OCI-LY3 (cell line): ENCODE results near the gene ZNF776.

ENCODE experiments used
- H2AFZ ChIP-seq: fragments of 200-600, 300-600 bp; shearing (Covaris generic); 2 replicates; pipeline ENCODE4 v1.6.0; 2014; ENCODE audit warnings: antibody characterized with exemption, low read depth, low read length
- H3K27ac ChIP-seq: fragments of 200-600, 300-600 bp; sonication (generic); 2 replicates; pipeline ENCODE4 v1.5.1; 2014; ENCODE audit warnings: mild to moderate bottlenecking, low read length, moderate library complexity, mixed read lengths
- H3K27me3 ChIP-seq: fragments of 200-600, 300-600 bp; sonication (generic); 2 replicates; pipeline ENCODE4 v1.6.1; 2014; ENCODE audit warnings: low read depth, low read length, mixed read lengths
- H3K36me3 ChIP-seq: fragments of 200-600, 300-600 bp; sonication (generic); replicated peaks from 2 replicates; pipeline ENCODE3; 2014; ENCODE audit warnings: low read depth, low read length, mixed read lengths
- H3K4me1 ChIP-seq: fragments of 300-600, 200-600 bp; sonication (generic); 2 replicates; pipeline ENCODE4 v1.6.1; 2014; ENCODE audit warnings: low read length, mixed read lengths
- H3K4me2 ChIP-seq: fragments of 200-600, 300-600 bp; sonication (generic); 2 replicates; pipeline ENCODE4 v1.6.1; 2014; ENCODE audit warnings: low read length, mixed read lengths
- H3K4me3 ChIP-seq: fragments of 300-600, 200-600 bp; sonication (generic); 2 replicates; pipeline ENCODE4 v1.5.1; 2014; ENCODE audit warnings: antibody characterized with exemption, mild to moderate bottlenecking, low read length, moderate library complexity
- H3K79me2 ChIP-seq: fragments of 300-600, 200-600 bp; shearing (Covaris generic); 2 replicates; pipeline ENCODE4 v1.6.1; 2014; ENCODE audit warnings: mild to moderate bottlenecking, low read length, mixed read lengths
- H3K9ac ChIP-seq: fragments of 300-600, 200-600 bp; shearing (Covaris generic); 2 replicates; pipeline ENCODE4 v1.6.0; 2014; ENCODE audit warnings: mild to moderate bottlenecking, low read length, moderate library complexity
- H3K9me3 ChIP-seq: fragments of 200-600, 300-600 bp; shearing (Covaris generic); 2 replicates; pipeline ENCODE4 v1.6.1; 2014; ENCODE audit warnings: low read length, mixed read lengths; ENCODE audit not compliant: insufficient read depth
- H4K20me1 ChIP-seq: fragments of 200-600, 300-600 bp; sonication (generic); 2 replicates; pipeline ENCODE4 v1.6.1; 2016; ENCODE audit warnings: low read length, mixed read lengths; ENCODE audit not compliant: insufficient read depth
- CTCF ChIP-seq: fragments of 200-600, 300-600 bp; sonication (generic); IDR thresholded peaks from 2 replicates; pipeline ENCODE4 v1.5.1; 2014; ENCODE audit warnings: antibody characterized with exemption, low read length, low read depth
- EZH2phosphoT487 ChIP-seq: fragments of 200-600 bp; shearing (Covaris generic); IDR thresholded peaks from 2 replicates; pipeline ENCODE4 v1.6.1; 2018; ENCODE audit warnings: antibody characterized with exemption, mixed run types, low read depth

Gene ZNF776

GRCh38 chr19:57746580-57747471 lies at the start of gene ZNF776:
ZNF776 (plus strand) TSS chr19:57746815; CDS start chr19:57747059, 244 bp downstream.
- Histone ChIP-seq H3K27ac (peak within 1 kb of the TSS; percentile 47), H3K27me3 (no peaks in the 10 kb centered on the region), H2AFZ (peak within 1 kb of the TSS; percentile 93)

GRCh38 chr19:57701625-57702024 lies 45.0 kb upstream of the ZNF776 start:
- no peak for TF ChIP-seq CTCF
- TF ChIP-seq EZH2phosphoT487 = no peak
- Histone ChIP-seq H3K9ac (no peak overlapping the region), H3K9me3 (no peaks in the 10 kb centered on the region), H3K36me3 (peaks cover 58% of the 10 kb centered on the region), H3K4me2 (no peak overlapping the region), H4K20me1 (no peaks in the 10 kb centered on the region), H3K27me3 (no peaks in the 10 kb centered on the region), H3K79me2 (peaks cover 30% of the 10 kb centered on the region), H3K4me3 (no peak overlapping the region), H3K4me1 (no peaks in the 10 kb centered on the region), H3K27ac (no peak overlapping the region), H2AFZ (no peak overlapping the region)

More at GRCh38 chr19:57746580-57747471, at the start of gene ZNF776:
- peaks cover 46% of the 10 kb centered on the region for H3K79me2 ChIP-seq
- peaks cover 14% of the 10 kb centered on the region for H4K20me1 ChIP-seq
- peaks cover 31% of the 10 kb centered on the region for H3K36me3 ChIP-seq
- peaks cover 17% of the 10 kb centered on the region for H3K4me1 ChIP-seq
- peak within 1 kb of the TSS; percentile 97 for H3K4me2 ChIP-seq
- no peaks in the 10 kb centered on the region for H3K9me3 ChIP-seq
- TF ChIP-seq EZH2phosphoT487 (no peak), CTCF (no peak)
- peak within 1 kb of the TSS; percentile 83 for H3K9ac ChIP-seq
- H3K4me3 ChIP-seq = peak within 1 kb of the TSS; percentile 81

- no peak overlapping the region for H3K9ac ChIP-seq
Observed at GRCh38 chr19:57706346-57706745, 40.3 kb upstream of the ZNF776 start.

GRCh38 chr19:57708641-57709361 lies 37.8 kb upstream of the ZNF776 start, which contains the start of gene ZNF154:
ZNF154 (minus strand) TSS chr19:57709204; CDS start chr19:57708971, 233 bp downstream.
- no peaks in the 10 kb centered on the region for H4K20me1 ChIP-seq
- peak within 1 kb of the TSS; percentile 55 for H2AFZ ChIP-seq
- peak within 1 kb of the TSS; percentile 21 for H3K27ac ChIP-seq
- peak within 1 kb of the TSS; percentile 64 for H3K4me2 ChIP-seq
- H3K4me1 ChIP-seq = peaks cover 10% of the 10 kb centered on the region; the same call in 1 of the 2 replicates
- H3K27me3 ChIP-seq = no peaks in the 10 kb centered on the region
- peaks cover 23% of the 10 kb centered on the region for H3K36me3 ChIP-seq
- H3K79me2 ChIP-seq = peaks cover 24% of the 10 kb centered on the region
- no peaks in the 10 kb centered on the region for H3K9me3 ChIP-seq
- H3K4me3 ChIP-seq = peak within 1 kb of the TSS; percentile 83
- TF ChIP-seq CTCF (no peak), EZH2phosphoT487 (no peak)
- peak within 1 kb of the TSS; percentile 68 for H3K9ac ChIP-seq

More at GRCh38 chr19:57706346-57706745, 40.3 kb upstream of the ZNF776 start:
- no peak overlapping the region for H3K4me2 ChIP-seq
- no peak overlapping the region for H3K27ac ChIP-seq
- H3K36me3 ChIP-seq = peaks cover 38% of the 10 kb centered on the region
- TF ChIP-seq EZH2phosphoT487 = no peak
- H3K27me3 ChIP-seq = no peaks in the 10 kb centered on the region
- H2AFZ ChIP-seq = no peak overlapping the region
- no peaks in the 10 kb centered on the region for H3K9me3 ChIP-seq
- peaks cover 34% of the 10 kb centered on the region for H3K79me2 ChIP-seq
- H3K4me3 ChIP-seq = no peak overlapping the region
- H4K20me1 ChIP-seq = no peaks in the 10 kb centered on the region
- H3K4me1 ChIP-seq = peaks cover 10% of the 10 kb centered on the region; the same call in 1 of the 2 replicates
